Endothelial cell of umbilical vein (primary cell): Measurements from ENCODE around the gene SYNE1. TPM values are rescaled to one million over a fixed set of nuclear protein-coding genes. Genes with fewer than 3 reads are reported as not detected.
A peak's percentile ranks its signal among the peaks of the same experiment; 100 is the strongest.

ENCODE experiments used
- BruUV-seq: library from RNA; stranded (reverse); fragments of 400-500 nt; replicated peaks from 2 replicates; lab custom pipeline; 2021; lab: Mats Ljungman, UMichigan
- CTCF ChIA-PET: fragments of 300-600, 350-600 bp; sonication (Branson Sonifier 250); formaldehyde crosslinking; loops from one replicate; lab custom pipeline; 2021; ENCODE audit warnings: antibody characterized with exemption, inconsistent platforms; lab: Charles Lee
- POLR2A ChIA-PET: fragments of 300-600, 350-600 bp; sonication (Branson Sonifier 250); formaldehyde crosslinking; loops from one replicate; lab custom pipeline; 2021; ENCODE audit warnings: antibody characterized with exemption, inconsistent platforms; lab: Charles Lee
- DNase-seq: peaks from one replicate; pipeline ENCODE4 v3.0.0-alpha.2; 2011; ENCODE audit warnings: low read depth, low spot score
- FAIRE-seq: peaks from 2 replicates; lab custom pipeline; 2011; peaks lifted over from hg19 to GRCh38; lab: Jason Lieb, UNC
- H2AFZ ChIP-seq: 2 replicates; pipeline ENCODE4 v1.6.0; 2012; ENCODE audit warnings: low read depth, low read length, control low read depth, inconsistent platforms
- H3K27ac ChIP-seq: 2 replicates; pipeline ENCODE4 v1.5.1; 2011; ENCODE audit warnings: low read depth, mild to moderate bottlenecking, control low read depth, low read length, moderate library complexity; ENCODE audit not compliant: insufficient read depth
- H3K27me3 ChIP-seq, 2 experiments: 2 replicates each; pipeline versions ENCODE4 v1.6.0 to v1.6.1; 2011; ENCODE audit warnings: low read length in 2 of 2, mixed read lengths in 1 of 2; ENCODE audit not compliant: control insufficient read depth in 2 of 2, insufficient read depth in 2 of 2
- H3K36me3 ChIP-seq, 2 experiments: 2 replicates in 1 of 2; 3 replicates in 1 of 2; pipeline ENCODE4 v1.5.1; 2011; ENCODE audit warnings: low read length in 2 of 2, mild to moderate bottlenecking in 1 of 2, moderate library complexity in 1 of 2; ENCODE audit not compliant: control insufficient read depth in 2 of 2, insufficient read depth in 2 of 2; ENCODE audit errors: extremely low read depth in 1 of 2
- H3K4me1 ChIP-seq: 3 replicates; pipeline ENCODE4 v1.5.1; 2011; ENCODE audit warnings: mild to moderate bottlenecking, low read length; ENCODE audit not compliant: control insufficient read depth, insufficient read depth; ENCODE audit errors: extremely low read depth
- H3K4me2 ChIP-seq: 2 replicates; pipeline ENCODE4 v1.6.1; 2011; ENCODE audit warnings: low read length, control low read depth, mixed read lengths; ENCODE audit not compliant: insufficient read depth
- H3K4me3 ChIP-seq, 3 experiments: fragments of 200-600 bp in 1 of 3; sonication (generic), shearing (Covaris generic) in 1 of 3; replicated peaks in 1 of 3; 2 replicates each; pipeline ENCODE4 v1.5.1; 2011 to 2016; ENCODE audit warnings: control low read depth in 3 of 3, low read length in 3 of 3, mild to moderate bottlenecking in 2 of 3, inconsistent platforms in 1 of 3, low read depth in 1 of 3, moderate library complexity in 1 of 3; ENCODE audit not compliant: insufficient read depth in 1 of 3
- H3K79me2 ChIP-seq: 2 replicates; pipeline ENCODE4 v1.6.0; 2012; ENCODE audit warnings: low read length, inconsistent platforms; ENCODE audit not compliant: control insufficient read depth, insufficient read depth
- H3K9ac ChIP-seq: replicated peaks from 2 replicates; pipeline ENCODE3; 2011; ENCODE audit warnings: low read length, control low read depth; ENCODE audit not compliant: insufficient read depth; ENCODE audit errors: extremely low read depth
- H3K9me1 ChIP-seq: replicated peaks from 3 replicates; pipeline ENCODE4 v1.6.0; 2011; ENCODE audit warnings: mild to moderate bottlenecking, low read length; ENCODE audit not compliant: control insufficient read depth, insufficient read depth; ENCODE audit errors: extremely low read depth
- H3K9me3 ChIP-seq: replicated peaks from 2 replicates; pipeline ENCODE4 v1.5.1; 2012; ENCODE audit warnings: low read length, inconsistent platforms; ENCODE audit not compliant: control insufficient read depth, insufficient read depth
- H4K20me1 ChIP-seq: replicated peaks from 2 replicates; pipeline ENCODE3; 2011; ENCODE audit warnings: mild to moderate bottlenecking, low read length; ENCODE audit not compliant: control insufficient read depth, insufficient read depth; ENCODE audit errors: extremely low read depth
- EZH2 ChIP-seq: IDR thresholded peaks from 2 replicates; pipeline ENCODE4 v1.6.1; 2012; ENCODE audit warnings: borderline replicate concordance, low read depth, mild to moderate bottlenecking, moderate library complexity, low read length, inconsistent platforms; ENCODE audit not compliant: severe bottlenecking
- FOS ChIP-seq: IDR thresholded peaks from 2 replicates; pipeline ENCODE4 v1.6.1; 2011; ENCODE audit warnings: mild to moderate bottlenecking, low read length, moderate library complexity, borderline replicate concordance; ENCODE audit not compliant: insufficient read depth
- GATA2 ChIP-seq: IDR thresholded peaks from 2 replicates; pipeline ENCODE4 v1.7.0; 2011; ENCODE audit warnings: low read depth, mild to moderate bottlenecking, moderate library complexity, mixed read lengths, low read length; ENCODE audit not compliant: insufficient read length, insufficient read depth
- JUN ChIP-seq: IDR thresholded peaks from 2 replicates; pipeline ENCODE4 v1.6.1; 2011; ENCODE audit warnings: borderline replicate concordance, low read depth; ENCODE audit not compliant: insufficient read length, insufficient read depth
- MYC ChIP-seq: IDR thresholded peaks from one replicate; pipeline ENCODE4 v1.6.1; 2011; ENCODE audit warnings: mild to moderate bottlenecking, low read depth, low read length
- POLR2A ChIP-seq: IDR thresholded peaks from 2 replicates; pipeline ENCODE4 v1.6.1; 2012; ENCODE audit warnings: low read depth, mild to moderate bottlenecking, control low read depth, low read length
- POLR2AphosphoS5 ChIP-seq: IDR thresholded peaks from 2 replicates; pipeline ENCODE4 v1.6.1; 2012; ENCODE audit warnings: low read depth, mild to moderate bottlenecking, control low read depth, low read length, moderate library complexity; ENCODE audit not compliant: insufficient read depth
- dilution Hi-C: fragments of 300-500 bp; cut with MboI; formaldehyde crosslinking; loops from one replicate; pipeline ENCODE4 v1.15.0; 2019; ENCODE audit warnings: low sequenced_read_pairs; ENCODE audit not compliant: extremely low pct_ligation_motif_present
- intact Hi-C: fragments of 100-400 bp; cut with micrococcal nuclease; formaldehyde crosslinking; loops from one replicate; pipeline ENCODE4 v1.10.0; 2022
- polyA plus RNA-seq, 4 experiments: library from polyadenylated mRNA; depleted of rRNA in 3 of 4; stranded (reverse) in 3 of 4; unstranded in 1 of 4; fragments of >200 nt; gene quantifications; 2 replicates each; pipeline versions ENCODE4 v1.2.1 to v1.2.3, GENCODE V29; 2011 to 2012; ENCODE audit warnings: missing spikeins in 1 of 4
- total RNA-seq: library from RNA; stranded (reverse); gene quantifications from 2 replicates; pipeline ENCODE4 v1.2.3, GENCODE V29; 2021
- TF ChIP-seq, protein P1 (sequence below): IDR thresholded peaks from 2 replicates; pipeline ENCODE4 v1.6.1; 2011; ENCODE audit not compliant: insufficient read depth, insufficient read length

SYNE1 gene
- total and polyA plus RNA-seq, 2 donors (not counting 3 experiments of a cell fraction or from before 2014, with no cell fraction given) = 26.5 to 52.3 TPM

DNA sequence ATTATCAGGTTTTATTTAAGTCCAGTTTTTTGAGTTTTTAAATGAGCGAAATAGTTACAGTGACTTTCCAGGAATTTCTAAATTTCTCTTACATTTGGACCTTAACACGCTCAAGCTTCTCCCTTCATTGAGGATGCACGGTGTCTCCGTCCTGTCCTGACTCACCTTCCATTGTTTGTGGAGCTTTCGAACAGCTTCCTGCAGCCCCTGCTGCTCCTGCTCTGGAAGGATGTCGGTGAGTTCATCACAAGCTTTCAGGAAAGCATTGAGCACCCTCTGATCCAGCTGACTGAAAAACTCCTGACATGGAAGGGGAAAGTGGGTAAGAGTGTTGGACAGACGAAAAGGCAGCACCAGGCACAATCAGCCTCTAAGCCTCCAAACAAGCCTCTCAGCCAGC is 183.7 kb downstream of the SYNE1 start:
- peak; percentile 63 for DNase-seq
- Histone ChIP-seq H3K4me1 (peaks cover 6% of the 10 kb centered on the region), H4K20me1 (no peaks in the 10 kb centered on the region), H3K27ac (no peak overlapping the region), H3K79me2 (no peaks in the 10 kb centered on the region), H3K9me3 (no peaks in the 10 kb centered on the region), H3K9me1 (no peaks in the 10 kb centered on the region), H3K27me3 (no peaks in the 10 kb centered on the region), H2AFZ (no peak overlapping the region), H3K4me2 (no peak overlapping the region), H3K4me3 (no peak overlapping the region), H3K36me3 (no peaks in the 10 kb centered on the region), H3K9ac (no peak overlapping the region)
- dilution Hi-C loops = no loop called here
- TF ChIP-seq FOS = peak; percentile 75
- TF ChIP-seq POLR2A = no peak
- TF ChIP-seq POLR2AphosphoS5 = peak; percentile 37
- POLR2A ChIA-PET = no interaction called here
- intact Hi-C loops = no loop called here
- CTCF ChIA-PET = interaction anchor here (1.4 to 2.3 kb wide), 3 partner anchors 11 to 152 kb away, joined by 3 to 11 read pairs (median 3); no protein-coding TSS in a partner anchor
- BruUV-seq = no TSS peak
- peak; percentile 91 for FAIRE-seq

- BruUV-seq = no TSS peak
- Histone ChIP-seq H3K27ac (no peak overlapping the region), H4K20me1 (no peaks in the 10 kb centered on the region), H3K79me2 (no peaks in the 10 kb centered on the region), H3K9me3 (no peaks in the 10 kb centered on the region), H3K27me3 (no peaks in the 10 kb centered on the region), H3K4me1 (peaks cover 6% of the 10 kb centered on the region), H2AFZ (no peak overlapping the region), H3K4me3 (no peak overlapping the region), H3K9me1 (no peaks in the 10 kb centered on the region), H3K36me3 (no peaks in the 10 kb centered on the region), H3K4me2 (no peak overlapping the region), H3K9ac (no peak overlapping the region)
- FAIRE-seq = no peak
- ChIA-PET CTCF (interaction anchor here (1.4 to 2.3 kb wide), 4 partner anchors 9 to 151 kb away, joined by 3 to 11 read pairs (median 4); no protein-coding TSS in a partner anchor), POLR2A (no interaction called here)
- TF ChIP-seq EZH2 = no peak
- no peak for TF ChIP-seq POLR2A
- TF ChIP-seq FOS = no peak
- TF ChIP-seq GATA2 = no peak
- TF ChIP-seq, protein P1, sequence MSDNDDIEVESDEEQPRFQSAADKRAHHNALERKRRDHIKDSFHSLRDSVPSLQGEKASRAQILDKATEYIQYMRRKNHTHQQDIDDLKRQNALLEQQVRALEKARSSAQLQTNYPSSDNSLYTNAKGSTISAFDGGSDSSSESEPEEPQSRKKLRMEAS = no peak
- TF ChIP-seq JUN = no peak
- no peak for TF ChIP-seq MYC
- dilution Hi-C loops = no loop called here
- no peak for DNase-seq
- intact Hi-C loops = no loop called here
Observed at GRCh38 chr6:152452639-152453038, 184.5 kb downstream of the SYNE1 start.
